GM18909 (cell line): ENCODE results near the gene PUM1.
"Not testable (repeated sequence)": the region's sequence is repeated elsewhere in the genome, so short reads cannot be mapped to it uniquely, and the experiment has no call there.

Experiments used
- ATAC-seq: cut with Tn5 transposase; IDR thresholded peaks from one replicate; pipeline ENCODE4 v1.9.1; 2021; ENCODE audit warnings: mild to moderate bottlenecking; ENCODE audit not compliant: unreplicated experiment, poor library complexity

PUM1 gene

GRCh38 chr1:30936541-30937171, 128.9 kb downstream of the PUM1 start:
- no peak for ATAC-seq

- ATAC-seq = not testable (repeated sequence)
Observed at GRCh38 chr1:30935758-30936157, 129.8 kb downstream of the PUM1 start.

- no peak for ATAC-seq
Observed at GRCh38 chr1:30934613-30935012, 130.9 kb downstream of the PUM1 start.

- no peak for ATAC-seq
Observed at GRCh38 chr1:30933874-30934252, 131.7 kb downstream of the PUM1 start.

GRCh38 chr1:30930631-30931173, 134.8 kb downstream of the PUM1 start:
- no peak for ATAC-seq

GRCh38 chr1:30929944-30930525, 135.5 kb downstream of the PUM1 start:
- no peak for ATAC-seq

GRCh38 chr1:30929135-30929889, 136.2 kb downstream of the PUM1 start:
- no peak for ATAC-seq

GRCh38 chr1:30928789-30929134, 136.8 kb downstream of the PUM1 start:
- no peak for ATAC-seq

GRCh38 chr1:30928171-30928570, 137.3 kb downstream of the PUM1 start:
- no peak for ATAC-seq

GRCh38 chr1:30927448-30927847, 138.1 kb downstream of the PUM1 start:
- no peak for ATAC-seq

GRCh38 chr1:30923597-30923996, 141.9 kb downstream of the PUM1 start:
- no peak for ATAC-seq

- no peak for ATAC-seq
Observed at GRCh38 chr1:30920827-30921226, 144.7 kb downstream of the PUM1 start.

GRCh38 chr1:30919025-30919881, 146.3 kb downstream of the PUM1 start:
- no peak for ATAC-seq

- no peak for ATAC-seq
Observed at GRCh38 chr1:30916296-30916695, 149.2 kb downstream of the PUM1 start.

GRCh38 chr1:30915491-30916230, 149.9 kb downstream of the PUM1 start:
- ATAC-seq = no peak

- ATAC-seq = no peak
Observed at GRCh38 chr1:30914931-30915330, 150.6 kb downstream of the PUM1 start.

GRCh38 chr1:30914587-30914922, 151.0 kb downstream of the PUM1 start:
- no peak for ATAC-seq

- no peak for ATAC-seq
Observed at GRCh38 chr1:30912913-30913652, 152.4 kb downstream of the PUM1 start.

- no peak for ATAC-seq
Observed at GRCh38 chr1:30912224-30912623, 153.3 kb downstream of the PUM1 start.
